Suprapubic skin (tissue), 4 donors: ENCODE data around the gene PDIA3.

Experiments
- CTCF ChIP-seq, 2 donors: fragments of 200-600 bp in 1 of 2; fragments of 450-650 bp in 1 of 2; sonication (generic) in 1 of 2; IDR thresholded peaks; one replicate each; pipeline ENCODE4 v1.5.1; 2016 to 2019; ENCODE audit warnings: antibody characterized with exemption in 2 of 2, mild to moderate bottlenecking in 1 of 2, moderate library complexity in 1 of 2
- EP300 ChIP-seq: sonication (generic); formaldehyde crosslinking; IDR thresholded peaks from one replicate; pipeline ENCODE4 v1.6.1; 2017; ENCODE audit warnings: antibody characterized with exemption
- POLR2A ChIP-seq, 2 donors: fragments of 450-650 bp; IDR thresholded peaks; one replicate each; pipeline ENCODE4 v1.6.1; 2017; ENCODE audit warnings: antibody characterized with exemption in 2 of 2, mild to moderate bottlenecking in 2 of 2, moderate library complexity in 2 of 2
- POLR2AphosphoS5 ChIP-seq, 3 donors: sonication (generic); formaldehyde crosslinking; IDR thresholded peaks; one replicate each; pipeline ENCODE4 v1.6.1; 2017; ENCODE audit warnings: antibody characterized with exemption in 3 of 3

GRCh38 chr15:43702701-43703424 is 43.4 kb upstream of the PDIA3 start:
- TF ChIP-seq CTCF (IDR thresholded peaks at IDR 0.05) = no peak
- TF ChIP-seq POLR2A (IDR thresholded peaks at IDR 0.05) = no peak
- no peak for TF ChIP-seq POLR2AphosphoS5 (IDR thresholded peaks at IDR 0.05)
- TF ChIP-seq EP300 = no peak
